Erythroblast (primary cell): ENCODE results near the gene NAP1L4.

Experiments
- DNase-seq, 2 experiments: peaks; one replicate each; lab custom pipeline; 2025; lab: John Stamatoyannopoulos, UW
- GATA1 ChIP-seq: IDR thresholded peaks from 2 replicates; pipeline ENCODE4 v1.6.1; 2011; ENCODE audit warnings: low read depth, mild to moderate bottlenecking, control low read depth, low read length, moderate library complexity
- POLR2A ChIP-seq: IDR thresholded peaks from 2 replicates; pipeline ENCODE4 v1.6.1; 2011; ENCODE audit warnings: mild to moderate bottlenecking, low read length

Gene NAP1L4

DNA sequence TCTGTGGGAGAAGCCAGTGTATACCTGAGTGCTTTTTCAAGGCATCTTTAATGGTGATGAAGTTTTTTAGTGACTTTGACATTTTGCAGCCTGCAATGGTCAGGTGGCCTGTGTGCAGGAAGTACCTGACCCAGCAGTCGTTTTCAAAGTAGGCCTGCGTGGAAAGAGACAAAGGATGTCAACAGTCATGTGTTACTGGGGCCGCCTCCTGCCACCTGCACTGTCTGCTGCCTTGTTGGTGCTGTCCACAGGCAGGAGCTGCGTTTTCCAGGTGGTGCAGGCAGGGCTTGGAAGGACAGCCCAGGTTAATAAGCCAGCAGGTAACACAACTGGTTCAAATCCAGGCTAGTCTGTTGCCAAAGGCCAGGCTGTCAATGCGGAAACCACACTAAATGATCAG lies 26.5 kb upstream of the NAP1L4 start:
- TF ChIP-seq GATA1 (no peak), POLR2A (no peak)
- no peak for DNase-seq

DNA sequence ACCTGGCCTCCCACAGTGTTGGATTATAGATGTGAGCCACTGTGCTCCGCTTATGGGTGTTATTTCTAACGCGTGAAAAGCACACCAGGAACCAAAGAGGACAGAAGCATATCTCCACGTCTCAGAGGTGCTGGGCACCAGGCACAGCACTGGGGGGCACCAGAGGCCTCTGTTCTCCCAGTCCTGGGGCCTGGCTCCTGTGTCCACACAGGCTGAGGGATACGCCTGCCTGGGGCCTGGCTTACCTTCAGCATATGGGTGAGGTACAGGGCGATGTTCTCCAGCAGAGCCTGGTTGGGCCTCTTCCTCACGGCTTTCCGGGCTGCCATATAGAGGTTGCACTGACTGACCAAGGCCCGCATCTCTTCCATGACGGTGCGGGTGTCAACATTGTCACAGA lies 24.7 kb upstream of the NAP1L4 start:
- no peak for DNase-seq
- no peak for TF ChIP-seq POLR2A
- no peak for TF ChIP-seq GATA1

DNA sequence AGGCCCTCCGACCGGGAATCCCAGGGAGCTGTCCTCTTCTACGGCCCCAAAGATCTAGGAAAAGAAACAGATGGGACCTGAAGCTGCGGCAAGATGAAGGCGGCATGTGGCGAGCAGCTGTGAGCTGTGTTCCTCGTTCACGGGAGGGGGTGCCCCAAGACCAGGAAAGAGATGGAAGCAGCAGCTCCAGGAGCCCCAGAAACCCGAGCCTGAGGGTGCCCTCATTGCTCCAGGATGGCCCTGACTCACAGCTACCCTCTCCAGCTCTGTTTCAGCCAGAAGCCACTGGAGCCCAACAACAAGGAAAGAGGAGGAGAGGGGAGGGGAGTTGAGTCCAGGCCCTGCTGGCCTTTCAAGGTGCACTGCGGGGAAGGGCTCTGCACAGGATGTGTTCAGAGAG lies 23.7 kb upstream of the NAP1L4 start:
- TF ChIP-seq POLR2A (no peak), GATA1 (no peak)
- no peak for DNase-seq

- TF ChIP-seq POLR2A (no peak), GATA1 (no peak)
- no peak for DNase-seq
Measured at GRCh38 chr11:3014943-3015342, 22.8 kb upstream of the NAP1L4 start.

GRCh38 chr11:3014057-3014938 lies 22.2 kb upstream of the NAP1L4 start:
- no peak for TF ChIP-seq GATA1
- TF ChIP-seq POLR2A: no peak
- no peak for DNase-seq

DNA sequence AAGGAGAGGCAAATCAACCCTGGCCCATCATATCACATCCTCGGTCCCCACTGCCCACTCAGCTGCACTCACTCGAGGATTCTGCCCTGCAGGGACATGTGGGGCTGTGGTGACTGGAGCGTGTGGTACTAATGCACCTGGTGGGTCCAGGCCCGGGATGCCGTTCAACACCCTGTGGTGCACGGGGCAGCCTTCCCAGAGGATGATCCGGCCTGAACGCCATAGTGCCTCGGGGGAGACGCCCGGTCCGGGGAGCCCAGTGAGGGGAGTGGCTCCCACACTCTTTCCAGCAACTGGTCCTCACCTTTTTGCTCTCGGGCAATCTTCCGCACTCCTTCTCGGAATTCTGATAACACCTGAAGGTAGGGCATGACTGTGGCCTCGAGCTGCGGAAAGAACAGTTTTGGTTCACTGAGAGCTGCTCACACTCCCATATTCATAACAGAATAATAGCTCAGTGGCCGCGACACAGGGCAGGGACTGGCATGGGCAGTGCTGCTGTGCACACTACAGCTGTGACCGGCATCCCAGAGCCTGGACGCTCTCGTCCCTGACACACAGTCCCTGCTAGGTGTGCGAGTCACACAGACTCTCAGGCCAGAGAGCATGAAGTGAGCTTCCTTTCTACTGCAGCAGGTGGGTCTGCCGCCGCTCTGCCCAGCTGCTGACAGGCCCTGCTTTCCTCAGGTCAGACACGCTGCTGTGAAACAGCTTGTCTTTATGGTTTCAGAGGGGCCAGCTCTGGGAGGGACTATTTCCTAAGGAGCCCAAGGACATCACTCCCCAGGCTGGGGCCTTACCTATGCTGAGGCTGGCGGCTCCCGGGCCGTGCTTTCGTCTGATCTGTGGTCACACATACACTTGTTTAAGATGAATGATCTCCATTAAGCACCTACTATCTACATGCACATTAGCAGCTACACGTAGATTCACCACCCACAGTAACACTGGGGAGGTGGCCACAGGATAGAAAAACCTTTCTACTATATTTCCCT lies 20.1 kb upstream of the NAP1L4 start:
- TF ChIP-seq GATA1 (no peak), POLR2A (no peak)
- no peak for DNase-seq

DNA sequence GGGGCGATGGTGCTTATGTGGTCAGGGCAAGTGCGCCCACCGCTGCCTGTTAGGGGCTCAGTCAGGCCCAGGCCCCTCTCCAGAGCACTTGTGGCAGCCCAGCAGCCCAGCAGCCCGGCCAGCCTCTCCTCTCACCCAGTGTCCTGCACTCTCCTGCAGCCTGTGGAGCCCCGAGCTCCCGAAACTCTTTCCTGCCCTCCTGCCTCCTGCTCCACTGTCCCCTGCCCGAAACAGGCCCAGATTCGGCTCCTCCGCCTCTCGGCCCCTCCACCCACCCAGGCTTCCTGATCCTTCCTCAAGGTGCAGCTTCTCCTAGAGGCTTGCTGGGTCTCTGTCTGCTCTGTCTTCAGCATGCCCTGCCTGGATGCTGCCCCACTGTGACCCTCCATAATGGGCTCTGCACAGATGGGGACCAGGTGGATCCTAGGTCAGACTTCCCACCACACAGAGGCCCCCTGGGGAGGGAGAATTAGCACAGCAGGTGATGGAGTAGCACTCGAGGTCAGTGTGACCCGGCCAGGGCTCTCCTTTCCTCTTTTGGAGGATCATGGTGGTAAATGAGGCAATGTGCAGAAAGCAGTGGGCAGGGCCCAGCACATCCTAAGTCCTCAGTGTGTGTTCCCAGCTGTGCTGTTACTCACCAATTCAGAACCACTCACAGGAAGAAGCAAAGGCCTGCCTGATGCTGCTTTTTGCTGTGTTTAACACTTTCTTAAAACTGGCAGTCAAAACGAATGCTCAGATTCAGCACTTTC lies 18.6 kb upstream of the NAP1L4 start:
- TF ChIP-seq POLR2A (no peak), GATA1 (no peak)
- no peak for DNase-seq

GRCh38 chr11:3010004-3010403 lies 17.9 kb upstream of the NAP1L4 start:
- no peak for TF ChIP-seq POLR2A
- TF ChIP-seq GATA1: no peak
- DNase-seq: no peak

GRCh38 chr11:3009481-3009880 lies 17.4 kb upstream of the NAP1L4 start:
- TF ChIP-seq POLR2A (no peak), GATA1 (no peak)
- no peak for DNase-seq

GRCh38 chr11:3008746-3009336 lies 16.7 kb upstream of the NAP1L4 start:
- DNase-seq: no peak

GRCh38 chr11:3007404-3008010 lies 15.4 kb upstream of the NAP1L4 start:
- no peak for TF ChIP-seq POLR2A
- no peak for TF ChIP-seq GATA1
- no peak for DNase-seq

More at GRCh38 chr11:3008746-3009336, 16.7 kb upstream of the NAP1L4 start:
- TF ChIP-seq GATA1: no peak
- no peak for TF ChIP-seq POLR2A

DNA sequence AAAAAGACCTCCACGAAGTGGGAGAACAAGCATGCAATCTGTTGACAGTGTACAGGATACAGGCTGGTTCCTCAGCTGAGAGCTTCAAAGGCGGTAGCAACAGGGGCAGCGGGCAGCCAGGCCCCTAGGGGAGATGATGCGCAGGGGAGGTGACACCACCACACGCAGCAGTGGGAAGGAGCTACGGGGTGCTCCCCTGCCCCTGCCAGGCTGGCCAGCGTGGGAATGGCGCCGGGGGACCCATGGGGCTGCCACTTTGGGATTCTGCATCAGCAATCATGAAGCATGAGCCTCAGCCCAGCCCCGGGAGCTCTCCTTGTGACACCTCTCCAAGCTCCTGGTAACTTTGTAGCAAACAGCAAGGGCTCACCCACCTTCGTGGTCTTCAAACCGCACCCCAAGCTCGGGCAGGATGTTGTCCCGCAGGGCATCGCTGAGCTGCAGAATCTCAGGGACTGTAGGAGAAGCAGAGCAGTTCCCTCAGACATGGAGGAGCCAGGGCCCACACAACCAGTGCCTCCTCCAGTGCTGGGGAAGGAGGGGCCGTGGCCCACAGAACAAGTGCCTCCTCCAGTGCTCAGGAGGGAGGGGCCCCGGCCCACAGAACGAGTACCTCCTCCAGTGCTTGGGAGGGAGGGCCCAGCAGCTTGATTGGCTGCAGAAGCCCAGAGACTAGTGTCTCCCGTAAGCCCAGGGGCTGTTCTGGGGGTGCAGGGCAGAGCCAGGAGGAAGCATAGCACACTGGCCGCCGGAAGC lies 14.6 kb upstream of the NAP1L4 start:
- DNase-seq: no peak
- no peak for TF ChIP-seq GATA1
- TF ChIP-seq POLR2A: no peak
